C4-2B (cell line): ENCODE results near the gene CXCL9.
"Not testable (repeated sequence)": the region's sequence is repeated elsewhere in the genome, so short reads cannot be mapped to it uniquely, and the experiment has no call there.

Experiments
- H3K27ac ChIP-seq: fragments of 450-650 bp; 2 replicates; pipeline ENCODE4 v1.5.1; 2017
- ZFX ChIP-seq: fragments of 450-650 bp; IDR thresholded peaks from 2 replicates; pipeline ENCODE4 v1.6.1; 2017
- TF ChIP-seq, protein P1 (sequence below): fragments of 450-650 bp; conservative IDR thresholded peaks from 2 replicates; pipeline ENCODE4 v1.5.1; 2017; ENCODE audit warnings: mild to moderate bottlenecking

Gene CXCL9

DNA sequence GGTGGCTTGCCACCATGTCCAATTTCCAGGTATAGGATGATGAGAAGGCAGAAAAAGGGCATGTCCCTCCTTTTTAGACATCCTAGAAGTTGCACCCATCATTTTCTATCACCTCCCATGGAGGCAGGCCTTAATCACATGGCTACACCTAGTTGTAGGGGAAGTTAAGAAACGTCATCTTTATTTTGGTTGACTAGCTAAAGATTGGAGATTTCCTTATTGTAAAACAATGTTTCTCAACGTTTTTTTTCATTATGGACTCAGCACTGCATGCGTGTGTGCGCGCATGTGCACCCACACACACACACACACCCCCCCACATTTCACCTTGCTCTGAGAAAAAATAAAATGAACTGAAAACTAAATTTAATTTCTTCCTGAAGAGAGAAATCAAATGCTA is 2.0 kb upstream of the CXCL9 start:
- no peak overlapping the region for H3K27ac ChIP-seq
- TF ChIP-seq ZFX, result no peak
- TF ChIP-seq, protein P1, sequence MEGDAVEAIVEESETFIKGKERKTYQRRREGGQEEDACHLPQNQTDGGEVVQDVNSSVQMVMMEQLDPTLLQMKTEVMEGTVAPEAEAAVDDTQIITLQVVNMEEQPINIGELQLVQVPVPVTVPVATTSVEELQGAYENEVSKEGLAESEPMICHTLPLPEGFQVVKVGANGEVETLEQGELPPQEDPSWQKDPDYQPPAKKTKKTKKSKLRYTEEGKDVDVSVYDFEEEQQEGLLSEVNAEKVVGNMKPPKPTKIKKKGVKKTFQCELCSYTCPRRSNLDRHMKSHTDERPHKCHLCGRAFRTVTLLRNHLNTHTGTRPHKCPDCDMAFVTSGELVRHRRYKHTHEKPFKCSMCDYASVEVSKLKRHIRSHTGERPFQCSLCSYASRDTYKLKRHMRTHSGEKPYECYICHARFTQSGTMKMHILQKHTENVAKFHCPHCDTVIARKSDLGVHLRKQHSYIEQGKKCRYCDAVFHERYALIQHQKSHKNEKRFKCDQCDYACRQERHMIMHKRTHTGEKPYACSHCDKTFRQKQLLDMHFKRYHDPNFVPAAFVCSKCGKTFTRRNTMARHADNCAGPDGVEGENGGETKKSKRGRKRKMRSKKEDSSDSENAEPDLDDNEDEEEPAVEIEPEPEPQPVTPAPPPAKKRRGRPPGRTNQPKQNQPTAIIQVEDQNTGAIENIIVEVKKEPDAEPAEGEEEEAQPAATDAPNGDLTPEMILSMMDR, result no peak

DNA sequence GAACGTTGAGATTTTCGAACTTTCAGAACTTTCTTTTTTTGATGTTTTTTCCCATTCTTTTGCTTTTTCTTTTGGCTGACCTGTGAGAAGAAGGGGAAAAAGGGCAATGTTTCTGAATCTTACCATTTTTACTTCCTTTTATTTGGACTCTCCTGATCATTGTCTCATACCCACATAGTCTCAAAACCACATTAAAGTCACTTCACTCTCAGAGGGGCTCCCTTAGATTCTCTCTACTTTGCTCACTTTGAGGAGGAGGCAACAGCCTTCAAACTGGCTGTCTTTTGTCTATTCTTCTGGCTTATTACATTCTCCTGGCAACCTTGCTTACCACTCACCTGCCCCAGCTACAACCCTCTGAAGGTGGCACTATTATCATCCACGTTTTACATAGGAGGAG is 3.7 kb downstream of the CXCL9 start:
- TF ChIP-seq, protein P1, result no peak
- TF ChIP-seq ZFX, result no peak
- H3K27ac ChIP-seq, result no peak overlapping the region

DNA sequence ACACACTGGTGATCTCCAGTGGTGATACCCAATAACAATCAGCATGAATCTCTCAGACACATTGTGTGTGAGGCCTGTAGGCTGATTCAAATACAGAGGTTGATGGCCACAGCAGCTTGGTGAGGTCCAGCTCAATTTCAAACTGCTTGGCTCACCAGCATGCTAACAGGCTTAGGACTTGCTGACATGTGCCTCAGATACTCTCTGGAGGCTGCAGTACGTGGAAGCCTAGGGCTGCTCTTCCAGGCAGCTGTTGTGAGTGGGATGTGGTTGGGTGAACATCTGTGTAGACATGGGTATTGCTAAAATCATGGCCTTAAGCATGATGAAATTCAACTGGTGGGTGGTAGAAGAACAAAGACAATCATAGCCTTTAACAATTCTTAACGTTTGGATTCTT is 4.3 kb downstream of the CXCL9 start:
- peak overlapping the region; percentile 29; the same call in 1 of the 2 replicates for H3K27ac ChIP-seq

DNA sequence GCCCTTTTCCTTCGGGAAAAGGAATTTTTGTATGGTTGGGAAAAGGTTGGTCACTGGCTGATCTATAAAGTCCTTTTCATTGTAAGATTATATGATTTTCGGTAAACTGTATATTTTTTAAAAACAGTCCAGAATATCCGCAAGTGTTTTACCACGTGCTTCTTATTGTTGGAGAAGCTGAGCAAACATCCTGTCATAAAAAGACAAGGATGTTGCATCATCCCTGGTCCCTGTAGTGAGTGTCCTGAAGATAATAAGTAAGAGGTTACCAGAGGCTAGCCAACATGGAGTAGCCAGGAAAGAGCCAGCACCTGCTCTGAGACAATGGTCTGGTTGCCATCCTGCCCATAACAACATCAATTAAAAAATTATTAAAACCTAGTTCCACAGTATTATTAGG is 5.1 kb downstream of the CXCL9 start:
- no peak overlapping the region; the same call in 1 of the 2 replicates for H3K27ac ChIP-seq
- no peak for TF ChIP-seq ZFX
- TF ChIP-seq, protein P1, result no peak

More for the DNA sequence above, 4.3 kb downstream of the CXCL9 start:
- TF ChIP-seq, protein P1, result no peak
- no peak for TF ChIP-seq ZFX

DNA sequence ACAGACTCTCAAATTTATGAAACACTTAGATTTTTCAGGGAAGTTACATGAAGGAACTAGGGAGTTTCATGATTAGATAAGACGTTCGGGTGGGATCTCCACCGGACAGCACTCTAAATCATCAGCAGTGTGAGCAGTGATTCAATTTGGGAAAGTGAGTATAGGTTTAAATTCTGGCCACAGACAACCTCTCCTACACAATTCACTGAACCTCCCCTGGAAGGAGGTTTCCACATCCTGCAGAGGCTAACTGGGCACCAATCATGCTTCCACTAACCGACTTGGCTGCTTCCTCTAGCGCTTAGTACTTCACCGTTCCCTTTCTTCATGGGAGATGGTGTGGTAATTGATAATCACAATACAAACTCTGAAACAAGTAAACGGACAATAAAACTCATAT is 5.6 kb downstream of the CXCL9 start:
- H3K27ac ChIP-seq, result no peak overlapping the region
- TF ChIP-seq, protein P1, result no peak
- no peak for TF ChIP-seq ZFX

DNA sequence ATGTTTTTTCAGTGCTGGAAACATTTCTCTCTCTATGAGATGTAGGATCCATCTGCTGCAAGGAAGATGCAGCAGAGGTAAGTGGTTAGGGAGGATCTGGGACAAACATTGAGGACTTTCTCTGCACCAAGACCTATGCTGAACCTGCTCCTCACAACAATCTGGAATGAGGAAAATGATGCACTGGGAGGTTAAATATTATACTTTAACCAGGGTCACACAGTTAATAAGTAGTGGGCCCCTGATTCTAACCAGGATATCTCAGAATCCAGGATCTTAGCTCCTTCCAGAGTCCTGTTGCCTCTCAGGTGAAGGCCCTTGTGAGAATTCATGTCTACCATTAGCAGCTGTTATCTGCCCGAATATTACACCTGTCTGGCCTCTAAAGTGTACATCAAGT is 7.0 kb downstream of the CXCL9 start:
- TF ChIP-seq ZFX, result no peak
- TF ChIP-seq, protein P1, result no peak
- H3K27ac ChIP-seq, result no peak overlapping the region

DNA sequence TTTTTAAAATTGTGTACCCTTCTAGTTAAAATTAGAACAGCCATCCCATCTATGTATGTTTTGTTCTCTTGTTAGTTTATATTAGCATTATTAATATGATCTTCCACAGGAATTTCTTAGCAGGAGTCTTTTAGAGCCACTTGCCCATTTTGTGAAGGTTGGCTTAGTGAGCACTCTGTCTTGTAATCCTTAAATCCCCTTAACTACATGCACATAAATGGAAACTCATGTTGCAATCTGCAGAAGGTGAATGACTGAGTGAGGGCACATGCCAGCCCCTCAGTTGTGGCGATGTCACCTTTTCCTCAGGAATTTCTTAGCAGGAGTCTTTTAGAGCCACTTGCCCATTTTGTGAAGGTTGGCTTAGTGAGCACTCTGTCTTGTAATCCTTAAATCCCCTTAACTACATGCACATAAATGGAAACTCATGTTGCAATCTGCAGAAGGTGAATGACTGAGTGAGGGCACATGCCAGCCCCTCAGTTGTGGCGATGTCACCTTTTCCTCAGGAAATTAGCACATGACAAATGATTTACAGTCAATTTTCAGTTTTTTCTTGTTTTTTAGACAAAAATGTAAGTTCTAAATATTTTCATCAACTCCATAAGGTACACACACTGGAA is 8.7 kb downstream of the CXCL9 start:
- H3K27ac ChIP-seq, result not testable (repeated sequence)

DNA sequence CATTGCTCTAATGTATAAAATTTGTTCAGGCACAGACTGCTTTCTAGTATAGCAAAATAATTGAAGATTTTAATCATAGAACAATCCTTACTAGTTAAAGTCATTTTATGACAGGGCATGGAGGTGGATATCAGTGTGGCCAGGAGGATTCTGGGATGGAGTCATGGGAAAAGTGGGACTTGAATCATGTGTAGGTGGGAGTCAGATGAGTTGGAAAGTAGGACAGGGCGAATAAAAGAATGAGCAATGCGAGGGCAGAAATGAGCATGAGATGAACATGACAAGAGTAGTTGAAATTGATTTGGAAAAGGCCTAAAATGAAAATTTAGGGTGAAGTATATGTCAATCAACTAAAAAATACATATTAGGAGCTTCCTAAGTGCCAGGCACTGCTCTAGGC is 9.4 kb downstream of the CXCL9 start:
- TF ChIP-seq, protein P1, result no peak
- TF ChIP-seq ZFX, result no peak

More for the DNA sequence above, 9.4 kb downstream of the CXCL9 start:
- no peak overlapping the region for H3K27ac ChIP-seq
